HepG2 (cell line): Measurements from ENCODE around the gene DHRS11. TPM values are rescaled to one million over a fixed set of nuclear protein-coding genes. Genes with fewer than 3 reads are reported as not detected.

Experiments
- BRCA1 ChIP-seq: sonication (generic); formaldehyde crosslinking; IDR thresholded peaks from 2 replicates; pipeline ENCODE4 v1.4.0; 2020; ENCODE audit warnings: missing genetic modification reagents
- CCAR2 ChIP-seq: fragments of 200-400 bp; formaldehyde crosslinking; optimal IDR thresholded peaks from 2 replicates; pipeline ENCODE3; 2018; ENCODE audit warnings: low read depth, mild to moderate bottlenecking, low read length, moderate library complexity
- E2F2 ChIP-seq: sonication (generic); formaldehyde crosslinking; IDR thresholded peaks from 2 replicates; pipeline ENCODE4 v1.4.0; 2020; ENCODE audit warnings: missing genetic modification reagents, borderline replicate concordance
- ETS1 ChIP-seq: sonication (generic); formaldehyde crosslinking; IDR thresholded peaks from 2 replicates; pipeline ENCODE4 v1.4.0; 2020; ENCODE audit warnings: missing genetic modification reagents
- GABPA ChIP-seq, 2 experiments: IDR thresholded peaks; 2 replicates each; pipeline ENCODE4 v1.6.1; 2011 to 2016; ENCODE audit warnings: low read depth in 2 of 2, low read length in 1 of 2, missing biosample characterization in 1 of 2, missing genetic modification characterization in 1 of 2
- KAT8 ChIP-seq: IDR thresholded peaks from 2 replicates; pipeline ENCODE4 v1.6.1; 2016; ENCODE audit warnings: missing genetic modification reagents, missing compliant biosample characterization
- MAX ChIP-seq: IDR thresholded peaks from 2 replicates; pipeline ENCODE4 v1.6.1; 2012; ENCODE audit warnings: inconsistent platforms
- MIER2 ChIP-seq: IDR thresholded peaks from 2 replicates; pipeline ENCODE4 v1.6.1; 2016; ENCODE audit warnings: missing biosample characterization, missing genetic modification reagents
- NFKB2 ChIP-seq: sonication (generic); formaldehyde crosslinking; IDR thresholded peaks from 2 replicates; pipeline ENCODE4 v1.4.0; 2020; ENCODE audit warnings: missing genetic modification reagents, borderline replicate concordance
- NPAS2 ChIP-seq: sonication (generic); formaldehyde crosslinking; IDR thresholded peaks from 2 replicates; pipeline ENCODE4 v1.8.0; 2022; ENCODE audit warnings: mild to moderate bottlenecking, missing genetic modification reagents, borderline replicate concordance
- PITX1 ChIP-seq: sonication (generic); formaldehyde crosslinking; IDR thresholded peaks from 2 replicates; pipeline ENCODE4 v1.5.1; 2020; ENCODE audit warnings: mild to moderate bottlenecking, missing genetic modification reagents
- SAP130 ChIP-seq: IDR thresholded peaks from 2 replicates; pipeline ENCODE4 v1.6.1; 2016; ENCODE audit warnings: low read depth
- TAF15 ChIP-seq: fragments of 200-400 bp; formaldehyde crosslinking; IDR thresholded peaks from one replicate; pipeline ENCODE4 v1.6.1; 2018; ENCODE audit warnings: mild to moderate bottlenecking, low read depth, low read length; ENCODE audit not compliant: poor library complexity, severe bottlenecking
- ZBTB34 ChIP-seq: sonication (generic); formaldehyde crosslinking; IDR thresholded peaks from 2 replicates; pipeline ENCODE4 v1.8.0; 2022; ENCODE audit warnings: mild to moderate bottlenecking, missing genetic modification reagents
- ZBTB7A ChIP-seq: sonication (generic); formaldehyde crosslinking; IDR thresholded peaks from 2 replicates; pipeline ENCODE4 v1.8.0; 2022; ENCODE audit warnings: mild to moderate bottlenecking, missing genetic modification reagents
- ZMAT3 ChIP-seq: sonication (generic); formaldehyde crosslinking; conservative IDR thresholded peaks from 2 replicates; pipeline ENCODE4 v1.7.0; 2021; ENCODE audit warnings: missing genetic modification reagents
- ZNF326 ChIP-seq: sonication (generic); formaldehyde crosslinking; IDR thresholded peaks from 2 replicates; pipeline ENCODE4 v1.4.0; 2020; ENCODE audit warnings: missing genetic modification reagents, borderline replicate concordance
- ZNF432 ChIP-seq: sonication (generic); formaldehyde crosslinking; IDR thresholded peaks from 2 replicates; pipeline ENCODE4 v1.5.0; 2020; ENCODE audit warnings: missing genetic modification reagents, mild to moderate bottlenecking, borderline replicate concordance
- ZNF530 ChIP-seq: sonication (generic); formaldehyde crosslinking; IDR thresholded peaks from 2 replicates; pipeline ENCODE4 v1.5.0; 2020; ENCODE audit warnings: low read depth, mild to moderate bottlenecking, missing genetic modification reagents
- ZNF557 ChIP-seq: sonication (generic); formaldehyde crosslinking; IDR thresholded peaks from 2 replicates; pipeline ENCODE4 v1.4.0; 2020; ENCODE audit warnings: missing genetic modification reagents
- ZNF720 ChIP-seq: sonication (generic); formaldehyde crosslinking; IDR thresholded peaks from 2 replicates; pipeline ENCODE4 v1.4.0; 2020; ENCODE audit warnings: missing genetic modification reagents
- ZSCAN31 ChIP-seq: sonication (generic); formaldehyde crosslinking; IDR thresholded peaks from 2 replicates; pipeline ENCODE4 v1.5.0; 2020; ENCODE audit warnings: low read depth, mild to moderate bottlenecking, missing genetic modification reagents
- ZXDC ChIP-seq: sonication (generic); formaldehyde crosslinking; IDR thresholded peaks from 2 replicates; pipeline ENCODE4 v1.5.0; 2020; ENCODE audit warnings: mild to moderate bottlenecking, missing genetic modification reagents
- polyA plus RNA-seq, 8 experiments: library from polyadenylated mRNA; depleted of rRNA in 3 of 8; stranded (reverse) in 7 of 8; unstranded in 1 of 8; fragments of >200 nt; fragmentation: Illumina TruSeq in 4 of 8; extraction: Trizol in 4 of 8; gene quantifications; 2 replicates each; pipeline versions ENCODE4 v1.2.1 to v1.2.3, GENCODE V29; 2011 to 2016; ENCODE audit warnings: low read depth in 4 of 8, missing spikeins in 1 of 8, mixed read lengths in 1 of 8; ENCODE audit not compliant: insufficient read depth in 1 of 8
- total RNA-seq, 5 experiments: library from RNA; depleted of rRNA; stranded (reverse); fragments of >200 nt; fragmentation: Illumina TruSeq; extraction: Trizol; gene quantifications; 2 replicates each; pipeline ENCODE4 v1.2.3, GENCODE V29; 2016; ENCODE audit warnings: low read depth in 1 of 5

The DHRS11 gene
- total and polyA plus RNA-seq, 2 of the 13 experiments (the other 11 are each of a cell fraction or from before 2014, with no cell fraction given) = 28.4 to 41.9 TPM

GRCh38 chr17:36545465-36546417, 45.9 kb upstream of the DHRS11 start (continued):
- TF ChIP-seq E2F2 (CRISPR knock-in tag) (no peak), GABPA (IDR thresholded peaks at IDR 0.05; ENCODE audit: low read depth, low read length) (peak; percentile 46), GABPA (CRISPR knock-in tag; IDR thresholded peaks at IDR 0.05; ENCODE audit: low read depth) (peak; percentile 53), ZSCAN31 (CRISPR knock-in tag) (no peak), MIER2 (no peak), ZNF557 (CRISPR knock-in tag) (no peak), ZBTB7A (CRISPR knock-in tag) (no peak), TAF15 (no peak), ZNF326 (CRISPR knock-in tag) (no peak), ZNF530 (CRISPR knock-in tag) (no peak), ZXDC (CRISPR knock-in tag) (no peak), NPAS2 (no peak), ZMAT3 (CRISPR knock-in tag) (peak; percentile 48), BRCA1 (CRISPR knock-in tag) (no peak), SAP130 (CRISPR knock-in tag) (peak; percentile 78), MAX (peak; percentile 89), ZNF720 (CRISPR knock-in tag) (no peak), ZBTB34 (CRISPR knock-in tag) (no peak), ZNF432 (CRISPR knock-in tag) (no peak), KAT8 (CRISPR knock-in tag) (0 out of 2 replicates have a peak, but pooled peaks have one; percentile 61), NFKB2 (CRISPR knock-in tag) (peak; percentile 85; the same call in 1 of the 2 replicates), CCAR2 (peak; percentile 30), PITX1 (no peak), ETS1 (no peak)
